Psoas muscle (tissue), 8 donors: ENCODE data around the gene RAPGEF3. TPM values are rescaled to one million over a fixed set of nuclear protein-coding genes. Genes with fewer than 3 reads are reported as not detected.

Experiments used
- ATAC-seq, 4 donors: fragments of 200-7000 bp; cut with Tn5 transposase; one replicate each; pipeline ENCODE4 v1.9.1; 2020; ENCODE audit warnings: moderate library complexity in 3 of 4, mild to moderate bottlenecking in 2 of 4
- DNase-seq, 2 donors: peaks; one replicate each; pipeline ENCODE4 v3.0.0-alpha.2; 2020
- H3K27ac ChIP-seq: fragments of 200-600 bp; one replicate; pipeline ENCODE4 v1.8.0; 2022
- H3K27me3 ChIP-seq, 3 donors: fragments of 200-600 bp in 1 of 3; one replicate each; pipeline versions ENCODE4 v1.6.1 to v1.8.0; 2013 to 2022; ENCODE audit warnings: low read length in 2 of 3, mild to moderate bottlenecking in 2 of 3, moderate library complexity in 1 of 3; ENCODE audit not compliant: insufficient read depth in 3 of 3
- H3K36me3 ChIP-seq, 2 donors: fragments of 200-600 bp in 1 of 2; one replicate each; pipeline versions ENCODE4 v1.6.1 to v1.8.0; 2013 to 2022; ENCODE audit warnings: low read depth in 1 of 2, mild to moderate bottlenecking in 1 of 2, moderate library complexity in 1 of 2; ENCODE audit not compliant: insufficient read depth in 1 of 2
- H3K4me1 ChIP-seq: fragments of 200-600 bp; one replicate; pipeline ENCODE4 v1.8.0; 2022
- H3K4me3 ChIP-seq: fragments of 200-600 bp; one replicate; pipeline ENCODE4 v1.8.0; 2022; ENCODE audit warnings: mild to moderate bottlenecking
- H3K9me3 ChIP-seq: fragments of 200-600 bp; one replicate; pipeline ENCODE4 v1.8.0; 2022
- CTCF ChIP-seq: fragments of 200-600 bp; IDR thresholded peaks from one replicate; pipeline ENCODE4 v1.8.0; 2022; ENCODE audit warnings: antibody characterized with exemption
- WGBS, 3 donors: extraction: QIAGEN DNeasy Blood & Tissue Kit; methylation state at CpG; one replicate each; pipeline versions ENCODE4 v1.1.6 to v1.1.7; 2013; 5-methylcytosine and 5-hydroxymethylcytosine counted together
- intact Hi-C, 2 donors: fragments of 100-400 bp; cut with DNase I; formaldehyde crosslinking; loops; one replicate each; pipeline versions ENCODE4 v1.11.0 to v1.14.2; 2022
- polyA plus RNA-seq, 3 donors: library from polyadenylated mRNA; stranded (reverse); fragments of 200-250 nt; gene quantifications; one replicate each; pipeline ENCODE4 v1.2.3, GENCODE V29; 2013
- total RNA-seq, 4 donors: library from RNA; stranded (reverse); fragmentation: NEBNext Ultra II Directional in 2 of 4; extraction: Animal tissue kit (Norgen Biotek cat#: 25700) in 2 of 4; gene quantifications; one replicate each; pipeline versions ENCODE4 v1.2.1 to v1.2.4, GENCODE V29; 2021 to 2023
- donor health status: healthy with polysubstance abuse.
- donor health status: DM: no; HTN: no; CAD: no; lungs with moderate emphysema.
- donor health status: Bipolar disorder and iron deficiency.
- donor health status: healthy.
- donor health status: DM: yes; HTN: yes; CAD: no.
- donor health status: DM: no; HTN: no; CAD: no.
- donor health status: DM: no; HTN: no; CAD: no.
- donor health status: DM: yes; HTN: yes; CAD: no.

RAPGEF3 gene
- total and polyA plus RNA-seq, 7 donors, result 5.1 to 29.9 (median 14.7) TPM

GRCh38 chr12:47742253-47742825 lies 16.3 kb downstream of the RAPGEF3 start:
- Histone ChIP-seq H3K36me3 (no peaks in the 10 kb centered on the region), H3K27ac (no peak overlapping the region), H3K27me3 (no peaks in the 10 kb centered on the region), H3K9me3 (no peaks in the 10 kb centered on the region), H3K4me1 (peaks cover 7% of the 10 kb centered on the region), H3K4me3 (no peak overlapping the region)
- intact Hi-C loops, result loop anchor here in 1 of 2 donors (2.0 kb wide), 2 partner anchors 16 to 24 kb away; partner anchors contain the start of gene RAPGEF3
- ATAC-seq (peak in 2 of 4 donors; percentile 49 to 58), DNase-seq (peak in 1 of 2 donors; percentile 71)
- peak; percentile 91 for TF ChIP-seq CTCF
- 66 to 79% (median 69%) methylated on average over 7 of the region's 7 CpGs for WGBS, 3 donors

DNA sequence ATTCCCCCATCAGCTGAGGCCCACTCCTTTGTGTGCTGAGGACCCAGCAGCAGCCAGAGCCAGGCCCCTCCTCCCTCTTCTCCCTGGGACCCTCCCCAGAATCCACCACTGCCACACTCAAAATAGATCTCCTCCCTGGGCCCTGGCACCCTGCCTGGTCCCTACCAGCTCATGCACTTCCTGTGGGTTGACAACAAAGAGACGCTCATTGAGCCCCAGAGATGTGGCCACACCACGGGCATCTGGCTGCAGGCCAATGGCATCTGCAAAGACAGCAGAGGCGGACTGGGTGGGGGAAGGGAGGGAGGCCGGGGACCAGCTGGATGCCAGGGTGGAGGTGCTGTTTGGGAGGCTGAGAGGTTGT lies 17.4 kb downstream of the RAPGEF3 start:
- intact Hi-C loops, result no loop called here
- Histone ChIP-seq H3K9me3 (no peaks in the 10 kb centered on the region), H3K27me3 (no peaks in the 10 kb centered on the region), H3K27ac (no peak overlapping the region), H3K36me3 (no peaks in the 10 kb centered on the region), H3K4me3 (no peak overlapping the region), H3K4me1 (peaks cover 17% of the 10 kb centered on the region)
- WGBS, 3 donors, result 21 to 23% (median 21%) methylated on average over 4 of the region's 4 CpGs
- peak; percentile 76 to 86 for DNase-seq
- TF ChIP-seq CTCF, result no peak
- ATAC-seq, result no peak

DNA sequence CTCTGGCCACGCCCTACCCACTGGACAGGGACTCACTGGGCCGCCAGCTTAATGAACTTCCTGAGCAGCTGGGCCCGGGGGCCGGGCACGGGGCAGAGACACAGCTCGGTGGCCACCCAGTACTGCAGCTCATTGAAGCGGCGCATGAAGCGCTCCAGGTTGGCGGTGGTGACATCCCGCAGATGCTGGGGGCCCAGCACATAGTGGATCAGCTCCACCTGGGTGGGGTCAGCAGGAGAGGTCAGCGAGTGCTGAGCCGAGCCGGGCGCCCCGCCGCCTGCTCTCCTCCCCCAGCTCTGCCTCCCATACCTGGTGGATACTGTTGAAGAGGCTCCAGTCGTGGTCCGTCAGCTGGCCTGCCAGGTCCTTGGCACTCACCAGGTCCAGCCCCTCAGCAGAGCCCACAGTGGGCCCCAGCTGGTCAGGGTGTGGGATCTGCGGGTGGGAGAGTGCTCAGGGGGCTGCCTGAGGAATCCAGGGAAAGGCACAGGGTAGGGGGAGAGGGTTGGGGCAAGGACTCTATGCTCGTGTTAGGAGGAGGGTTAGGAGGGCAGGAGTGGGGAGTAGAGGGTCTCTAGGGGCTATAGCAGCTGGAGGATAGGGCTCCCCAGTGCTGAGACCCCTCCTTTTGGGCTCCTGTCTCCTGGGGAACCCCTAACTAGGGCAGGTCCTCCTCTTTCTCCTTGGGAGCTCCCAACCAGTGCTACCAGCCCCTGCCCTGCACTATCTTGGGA lies 17.9 kb downstream of the RAPGEF3 start:
- WGBS, 3 donors, result 67 to 81% (median 73%) methylated on average over 19 to 21 of the region's 21 CpGs
- H3K4me1 ChIP-seq, result peaks cover 22% of the 10 kb centered on the region
- ATAC-seq (no peak), DNase-seq (no peak)
- H3K36me3 ChIP-seq, result no peaks in the 10 kb centered on the region
- H3K27ac ChIP-seq, result no peak overlapping the region
- no peak overlapping the region for H3K4me3 ChIP-seq
- H3K27me3 ChIP-seq, result no peaks in the 10 kb centered on the region
- intact Hi-C loops, result no loop called here
- no peak for TF ChIP-seq CTCF
- H3K9me3 ChIP-seq, result no peaks in the 10 kb centered on the region

DNA sequence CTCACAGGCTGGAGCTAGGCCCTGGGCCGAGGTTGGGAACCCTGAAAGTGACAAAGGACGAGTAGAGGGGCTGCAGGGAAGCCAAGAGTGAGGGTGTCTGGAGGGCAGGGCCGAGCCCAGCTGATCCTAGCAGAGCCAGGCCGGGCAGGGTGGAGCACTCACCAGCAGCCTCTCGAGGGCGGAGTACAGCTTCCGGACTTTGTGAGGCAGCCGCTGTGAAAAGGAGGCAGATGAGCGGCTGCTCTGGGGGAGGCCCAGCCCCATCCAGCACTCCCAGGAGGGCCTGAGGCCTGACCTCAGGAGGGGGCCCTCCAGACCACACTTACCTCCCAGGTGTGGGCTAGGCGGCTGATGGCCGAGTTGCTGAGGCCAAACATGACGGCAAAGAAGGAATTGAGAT lies 18.7 kb downstream of the RAPGEF3 start:
- no peak for ATAC-seq

More for the DNA sequence above, 18.7 kb downstream of the RAPGEF3 start:
- peak; percentile 58 to 70 for DNase-seq
- Histone ChIP-seq H3K27ac (no peak overlapping the region), H3K4me3 (no peak overlapping the region), H3K9me3 (no peaks in the 10 kb centered on the region), H3K4me1 (peaks cover 30% of the 10 kb centered on the region), H3K36me3 (no peaks in the 10 kb centered on the region), H3K27me3 (no peaks in the 10 kb centered on the region)
- WGBS, 3 donors, result 70 to 80% (median 70%) methylated on average over 12 of the region's 12 CpGs
- intact Hi-C loops, result no loop called here
- no peak for TF ChIP-seq CTCF
